GM10248 (cell line): ENCODE measurements around the gene CRP.

ENCODE experiments used
- CTCF ChIA-PET: fragments of 300-600 bp; sonication (Branson Sonifier 250); formaldehyde crosslinking; extraction: SDS; loops from one replicate; lab custom pipeline; 2021; ENCODE audit warnings: antibody characterized with exemption; lab: Yijun Ruan, JAX
- POLR2A ChIA-PET: fragments of 350-650 bp; sonication (Branson Sonifier 250); formaldehyde crosslinking; extraction: SDS; loops from one replicate; lab custom pipeline; 2020; ENCODE audit warnings: antibody characterized with exemption; lab: Yijun Ruan, JAX
- DNase-seq: peaks from one replicate; pipeline ENCODE4 v3.0.0; 2012; ENCODE audit errors: extremely low spot score
- TF ChIP-seq, protein P1 (sequence below): IDR thresholded peaks from 2 replicates; pipeline ENCODE4 v1.5.1; 2012; ENCODE audit warnings: mild to moderate bottlenecking, low read depth; ENCODE audit errors: extremely low read depth, missing control alignments, control extremely low read depth

Gene CRP

DNA sequence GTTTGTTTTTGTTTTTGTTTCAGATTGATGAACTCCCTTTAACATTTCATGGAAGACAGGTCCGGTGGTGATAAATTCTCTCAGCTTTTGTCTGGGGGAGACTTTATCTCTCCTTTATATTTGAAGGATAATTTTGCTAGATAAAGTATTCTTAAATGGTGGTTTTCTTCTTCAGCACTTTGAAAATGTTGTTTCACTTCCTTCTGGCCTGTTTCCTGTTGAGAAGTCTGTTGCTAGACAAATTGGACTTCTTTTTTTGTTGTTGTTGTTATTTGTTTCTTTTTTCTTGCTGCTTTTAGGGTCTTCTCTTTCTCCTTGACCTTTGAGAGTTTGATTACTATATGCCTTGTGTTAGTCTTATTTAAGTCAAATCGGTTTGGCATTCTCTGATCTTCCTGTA lies 50.8 kb downstream of the CRP start:
- POLR2A ChIA-PET = no interaction called here
- CTCF ChIA-PET = no interaction called here
- TF ChIP-seq, protein P1, sequence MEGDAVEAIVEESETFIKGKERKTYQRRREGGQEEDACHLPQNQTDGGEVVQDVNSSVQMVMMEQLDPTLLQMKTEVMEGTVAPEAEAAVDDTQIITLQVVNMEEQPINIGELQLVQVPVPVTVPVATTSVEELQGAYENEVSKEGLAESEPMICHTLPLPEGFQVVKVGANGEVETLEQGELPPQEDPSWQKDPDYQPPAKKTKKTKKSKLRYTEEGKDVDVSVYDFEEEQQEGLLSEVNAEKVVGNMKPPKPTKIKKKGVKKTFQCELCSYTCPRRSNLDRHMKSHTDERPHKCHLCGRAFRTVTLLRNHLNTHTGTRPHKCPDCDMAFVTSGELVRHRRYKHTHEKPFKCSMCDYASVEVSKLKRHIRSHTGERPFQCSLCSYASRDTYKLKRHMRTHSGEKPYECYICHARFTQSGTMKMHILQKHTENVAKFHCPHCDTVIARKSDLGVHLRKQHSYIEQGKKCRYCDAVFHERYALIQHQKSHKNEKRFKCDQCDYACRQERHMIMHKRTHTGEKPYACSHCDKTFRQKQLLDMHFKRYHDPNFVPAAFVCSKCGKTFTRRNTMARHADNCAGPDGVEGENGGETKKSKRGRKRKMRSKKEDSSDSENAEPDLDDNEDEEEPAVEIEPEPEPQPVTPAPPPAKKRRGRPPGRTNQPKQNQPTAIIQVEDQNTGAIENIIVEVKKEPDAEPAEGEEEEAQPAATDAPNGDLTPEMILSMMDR = no peak
- DNase-seq = no peak
